PC-3 (cell line): ENCODE measurements around the gene CAMTA1.

Source experiments
- EZH2 ChIP-seq: fragments of 300-600 bp; sonication (generic); IDR thresholded peaks from one replicate; pipeline ENCODE4 v1.6.1; 2017; ENCODE audit warnings: antibody characterized with exemption, mild to moderate bottlenecking, low read length; ENCODE audit not compliant: unreplicated experiment
- EZH2phosphoT487 ChIP-seq: fragments of 300-600 bp; sonication (generic); IDR thresholded peaks from 2 replicates; pipeline ENCODE4 v1.6.1; 2018; ENCODE audit warnings: mild to moderate bottlenecking, antibody characterized with exemption, low read length, borderline replicate concordance
- TF ChIP-seq, protein P1 (sequence below): fragments of 300-600 bp; sonication (generic); conservative IDR thresholded peaks from 2 replicates; pipeline ENCODE4 v1.5.1; 2017; ENCODE audit warnings: antibody characterized with exemption, low read depth, mild to moderate bottlenecking, low read length

DNA sequence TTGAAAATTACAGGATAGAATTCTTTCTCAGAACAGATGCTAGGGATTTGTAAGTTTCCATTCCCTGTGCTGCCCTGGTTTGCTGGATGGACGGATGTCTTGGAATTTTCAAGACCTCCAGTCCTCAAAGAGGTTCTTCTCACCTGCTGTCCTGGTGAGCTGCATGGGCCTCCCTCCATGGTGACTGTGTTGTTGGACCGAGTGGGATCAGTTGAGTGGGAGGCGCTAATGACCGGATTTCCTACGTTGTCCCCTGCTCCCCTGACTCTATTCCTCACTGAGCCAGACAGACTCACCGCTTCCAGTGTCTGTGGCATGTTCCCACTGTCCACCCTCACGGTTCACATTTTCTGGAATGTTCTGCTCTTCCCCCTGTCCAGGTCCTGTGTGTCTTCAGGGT lies 229.8 kb downstream of the CAMTA1 start:
- TF ChIP-seq, protein P1, sequence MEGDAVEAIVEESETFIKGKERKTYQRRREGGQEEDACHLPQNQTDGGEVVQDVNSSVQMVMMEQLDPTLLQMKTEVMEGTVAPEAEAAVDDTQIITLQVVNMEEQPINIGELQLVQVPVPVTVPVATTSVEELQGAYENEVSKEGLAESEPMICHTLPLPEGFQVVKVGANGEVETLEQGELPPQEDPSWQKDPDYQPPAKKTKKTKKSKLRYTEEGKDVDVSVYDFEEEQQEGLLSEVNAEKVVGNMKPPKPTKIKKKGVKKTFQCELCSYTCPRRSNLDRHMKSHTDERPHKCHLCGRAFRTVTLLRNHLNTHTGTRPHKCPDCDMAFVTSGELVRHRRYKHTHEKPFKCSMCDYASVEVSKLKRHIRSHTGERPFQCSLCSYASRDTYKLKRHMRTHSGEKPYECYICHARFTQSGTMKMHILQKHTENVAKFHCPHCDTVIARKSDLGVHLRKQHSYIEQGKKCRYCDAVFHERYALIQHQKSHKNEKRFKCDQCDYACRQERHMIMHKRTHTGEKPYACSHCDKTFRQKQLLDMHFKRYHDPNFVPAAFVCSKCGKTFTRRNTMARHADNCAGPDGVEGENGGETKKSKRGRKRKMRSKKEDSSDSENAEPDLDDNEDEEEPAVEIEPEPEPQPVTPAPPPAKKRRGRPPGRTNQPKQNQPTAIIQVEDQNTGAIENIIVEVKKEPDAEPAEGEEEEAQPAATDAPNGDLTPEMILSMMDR = no peak
- TF ChIP-seq EZH2phosphoT487 (no peak), EZH2 (no peak)
